Testis (tissue), 3 donors: ENCODE measurements around the gene MAP1B. TPM values are rescaled to one million over a fixed set of nuclear protein-coding genes. Genes with fewer than 3 reads are reported as not detected.

ENCODE experiments used
- DNase-seq: peaks from one replicate; pipeline ENCODE4 v3.0.0-alpha.2; 2019
- H3K27ac ChIP-seq, 2 donors: fragments of 200-600 bp; sonication (generic); one replicate each; pipeline ENCODE4 v1.5.1; 2019
- H3K27me3 ChIP-seq: fragments of 200-600 bp; sonication (generic); one replicate; pipeline ENCODE4 v1.5.1; 2019
- H3K36me3 ChIP-seq: fragments of 200-600 bp; sonication (generic); one replicate; pipeline ENCODE4 v1.5.1; 2017; ENCODE audit warnings: low read depth; ENCODE audit errors: missing control alignments
- H3K4me1 ChIP-seq: fragments of 200-600 bp; sonication (generic); one replicate; pipeline ENCODE4 v1.5.1; 2019
- H3K4me3 ChIP-seq, 2 donors: fragments of 200-600 bp; sonication (generic); one replicate each; pipeline ENCODE4 v1.5.1; 2017 to 2019
- H3K9me3 ChIP-seq: fragments of 200-600 bp; sonication (generic); one replicate; pipeline ENCODE4 v1.5.1; 2017
- CTCF ChIP-seq, 3 experiments: fragments of 450-650 bp in 2 of 3; fragments of 200-600 bp in 1 of 3; sonication (generic) in 1 of 3; IDR thresholded peaks; one replicate each; pipeline ENCODE4 v1.5.1; 2016 to 2019; ENCODE audit warnings: antibody characterized with exemption in 3 of 3, mild to moderate bottlenecking in 2 of 3, moderate library complexity in 1 of 3
- POLR2A ChIP-seq: fragments of 450-650 bp; IDR thresholded peaks from one replicate; pipeline ENCODE4 v1.6.1; 2017; ENCODE audit warnings: antibody characterized with exemption, mild to moderate bottlenecking, moderate library complexity
- WGBS, 2 donors: methylation state at CpG; one replicate each; pipeline ENCODE4 v1.1.5; 2018; 5-methylcytosine and 5-hydroxymethylcytosine counted together
- intact Hi-C: fragments of 100-400 bp; cut with DNase I; formaldehyde crosslinking; loops from one replicate; pipeline ENCODE4 v1.15.1; 2023; ENCODE audit warnings: low total_unique reads
- polyA plus RNA-seq: library from polyadenylated mRNA; stranded (reverse); fragments of 350-450 nt; fragmentation: Illumina TruSeq; extraction: RNeasy Lipid Tissue Mini Kit (QIAGEN cat#74804); gene quantifications from one replicate; pipeline ENCODE4 v1.2.3, GENCODE V29; 2014; ENCODE audit warnings: low read depth, low replicate concordance; ENCODE audit not compliant: insufficient read depth
- total RNA-seq, 2 donors: library from RNA; depleted of rRNA; stranded (reverse); fragments of >200 nt; gene quantifications; one replicate each; pipeline ENCODE4 v1.2.3, GENCODE V29; 2016

The MAP1B gene
- total and polyA plus RNA-seq, 3 donors from 2014 or later: 20.1 to 584 (median 431) TPM

GRCh38 chr5:72065751-72066255, 41.5 kb upstream of the MAP1B start:
- H3K9me3 ChIP-seq: no peaks in the 10 kb centered on the region
- no peak overlapping the region for H3K4me3 ChIP-seq
- 68 to 72% methylated on average over 4 of the region's 4 CpGs for WGBS, 2 donors
- H3K36me3 ChIP-seq: no peaks in the 10 kb centered on the region
- intact Hi-C loops: no loop called here
- no peaks in the 10 kb centered on the region for H3K4me1 ChIP-seq
- TF ChIP-seq POLR2A (no peak), CTCF (IDR thresholded peaks at IDR 0.05) (no peak)
- H3K27me3 ChIP-seq: no peaks in the 10 kb centered on the region
- H3K27ac ChIP-seq: no peak overlapping the region
- DNase-seq: no peak

GRCh38 chr5:72066705-72067107, 40.6 kb upstream of the MAP1B start:
- H3K4me3 ChIP-seq: no peak overlapping the region
- no peaks in the 10 kb centered on the region for H3K4me1 ChIP-seq
- DNase-seq: no peak
- H3K27ac ChIP-seq: no peak overlapping the region
- H3K36me3 ChIP-seq: no peaks in the 10 kb centered on the region
- TF ChIP-seq CTCF (IDR thresholded peaks at IDR 0.05) (no peak), POLR2A (no peak)
- H3K9me3 ChIP-seq: no peaks in the 10 kb centered on the region
- intact Hi-C loops: no loop called here
- 71 to 81% methylated on average over 3 of the region's 3 CpGs for WGBS, 2 donors
- no peaks in the 10 kb centered on the region for H3K27me3 ChIP-seq

- DNase-seq: no peak
- no peaks in the 10 kb centered on the region for H3K36me3 ChIP-seq
- 91 to 95% methylated on average over 5 of the region's 5 CpGs for WGBS, 2 donors
- intact Hi-C loops: no loop called here
- TF ChIP-seq CTCF (IDR thresholded peaks at IDR 0.05): no peak
- TF ChIP-seq POLR2A: no peak
- H3K4me1 ChIP-seq: no peaks in the 10 kb centered on the region
- no peaks in the 10 kb centered on the region for H3K27me3 ChIP-seq
- H3K9me3 ChIP-seq: no peaks in the 10 kb centered on the region
- H3K27ac ChIP-seq: no peak overlapping the region
- H3K4me3 ChIP-seq: no peak overlapping the region
Observed at GRCh38 chr5:72067682-72068470, 39.4 kb upstream of the MAP1B start.

- no peaks in the 10 kb centered on the region for H3K4me1 ChIP-seq
- WGBS, 2 donors: 69 to 83% methylated on average over 3 of the region's 3 CpGs
- no peaks in the 10 kb centered on the region for H3K9me3 ChIP-seq
- DNase-seq: no peak
- no peaks in the 10 kb centered on the region for H3K27me3 ChIP-seq
- TF ChIP-seq CTCF (IDR thresholded peaks at IDR 0.05): no peak
- TF ChIP-seq POLR2A: no peak
- no peaks in the 10 kb centered on the region for H3K36me3 ChIP-seq
- intact Hi-C loops: no loop called here
- H3K27ac ChIP-seq: no peak overlapping the region
- H3K4me3 ChIP-seq: no peak overlapping the region
Observed at GRCh38 chr5:72070529-72070928, 36.7 kb upstream of the MAP1B start.

- Histone ChIP-seq H3K4me1 (no peaks in the 10 kb centered on the region), H3K36me3 (no peaks in the 10 kb centered on the region), H3K27me3 (no peaks in the 10 kb centered on the region), H3K9me3 (no peaks in the 10 kb centered on the region), H3K27ac (no peak overlapping the region), H3K4me3 (no peak overlapping the region)
- intact Hi-C loops: no loop called here
- TF ChIP-seq POLR2A (no peak), CTCF (IDR thresholded peaks at IDR 0.05) (no peak)
- no peak for DNase-seq
- WGBS, 2 donors: 90 to 94% methylated on average over 1 of the region's 1 CpG
Observed at GRCh38 chr5:72071906-72072305, 35.4 kb upstream of the MAP1B start.
